ENCODE data around the gene MYH1.
"Not testable (repeated sequence)": the region's sequence is repeated elsewhere in the genome, so short reads cannot be mapped to it uniquely, and the experiment has no call there.

DNA sequence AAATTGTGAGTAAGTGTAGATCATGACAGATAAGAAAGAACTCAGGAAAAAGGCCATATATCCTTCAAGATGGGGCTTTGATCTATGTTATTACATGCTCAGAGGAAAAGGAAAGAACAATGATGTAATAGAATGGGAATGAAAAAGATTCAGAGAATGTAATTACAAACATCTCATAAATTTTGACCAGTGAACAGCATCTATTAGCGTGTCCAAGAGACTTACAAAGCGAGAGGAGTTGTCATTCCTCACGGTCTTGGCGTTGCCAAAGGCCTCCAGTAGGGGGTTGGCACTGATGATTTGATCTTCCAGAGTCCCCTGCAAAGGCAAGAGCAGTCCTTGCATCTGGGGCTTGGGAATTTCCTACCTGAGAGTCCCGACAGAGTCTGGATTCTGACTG is 25.1 kb upstream of the MYH1 start:
- TF ChIP-seq, protein P1, sequence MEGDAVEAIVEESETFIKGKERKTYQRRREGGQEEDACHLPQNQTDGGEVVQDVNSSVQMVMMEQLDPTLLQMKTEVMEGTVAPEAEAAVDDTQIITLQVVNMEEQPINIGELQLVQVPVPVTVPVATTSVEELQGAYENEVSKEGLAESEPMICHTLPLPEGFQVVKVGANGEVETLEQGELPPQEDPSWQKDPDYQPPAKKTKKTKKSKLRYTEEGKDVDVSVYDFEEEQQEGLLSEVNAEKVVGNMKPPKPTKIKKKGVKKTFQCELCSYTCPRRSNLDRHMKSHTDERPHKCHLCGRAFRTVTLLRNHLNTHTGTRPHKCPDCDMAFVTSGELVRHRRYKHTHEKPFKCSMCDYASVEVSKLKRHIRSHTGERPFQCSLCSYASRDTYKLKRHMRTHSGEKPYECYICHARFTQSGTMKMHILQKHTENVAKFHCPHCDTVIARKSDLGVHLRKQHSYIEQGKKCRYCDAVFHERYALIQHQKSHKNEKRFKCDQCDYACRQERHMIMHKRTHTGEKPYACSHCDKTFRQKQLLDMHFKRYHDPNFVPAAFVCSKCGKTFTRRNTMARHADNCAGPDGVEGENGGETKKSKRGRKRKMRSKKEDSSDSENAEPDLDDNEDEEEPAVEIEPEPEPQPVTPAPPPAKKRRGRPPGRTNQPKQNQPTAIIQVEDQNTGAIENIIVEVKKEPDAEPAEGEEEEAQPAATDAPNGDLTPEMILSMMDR (IDR thresholded peaks at IDR 0.05): not testable (repeated sequence)
- not testable (repeated sequence) for TF ChIP-seq ZFX (IDR thresholded peaks at IDR 0.05; ENCODE audit: borderline replicate concordance)

Data from 22Rv1 (cell line).